GM21723 (cell line): ENCODE measurements around the gene HNRNPM.

Source experiments
- ATAC-seq: cut with Tn5 transposase; IDR thresholded peaks from one replicate; pipeline ENCODE4 v1.9.1; 2021; ENCODE audit warnings: mild to moderate bottlenecking, moderate library complexity; ENCODE audit not compliant: unreplicated experiment

HNRNPM gene

DNA sequence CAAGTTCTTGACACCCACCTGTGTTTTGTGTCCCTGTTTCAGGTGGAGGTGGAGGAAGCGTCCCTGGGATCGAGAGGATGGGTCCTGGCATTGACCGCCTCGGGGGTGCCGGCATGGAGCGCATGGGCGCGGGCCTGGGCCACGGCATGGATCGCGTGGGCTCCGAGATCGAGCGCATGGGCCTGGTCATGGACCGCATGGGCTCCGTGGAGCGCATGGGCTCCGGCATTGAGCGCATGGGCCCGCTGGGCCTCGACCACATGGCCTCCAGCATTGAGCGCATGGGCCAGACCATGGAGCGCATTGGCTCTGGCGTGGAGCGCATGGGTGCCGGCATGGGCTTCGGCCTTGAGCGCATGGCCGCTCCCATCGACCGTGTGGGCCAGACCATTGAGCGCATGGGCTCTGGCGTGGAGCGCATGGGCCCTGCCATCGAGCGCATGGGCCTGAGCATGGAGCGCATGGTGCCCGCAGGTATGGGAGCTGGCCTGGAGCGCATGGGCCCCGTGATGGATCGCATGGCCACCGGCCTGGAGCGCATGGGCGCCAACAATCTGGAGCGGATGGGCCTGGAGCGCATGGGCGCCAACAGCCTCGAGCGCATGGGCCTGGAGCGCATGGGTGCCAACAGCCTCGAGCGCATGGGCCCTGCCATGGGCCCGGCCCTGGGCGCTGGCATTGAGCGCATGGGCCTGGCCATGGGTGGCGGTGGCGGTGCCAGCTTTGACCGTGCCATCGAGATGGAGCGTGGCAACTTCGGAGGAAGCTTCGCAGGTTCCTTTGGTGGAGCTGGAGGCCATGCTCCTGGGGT lies 41.0 kb downstream of the HNRNPM start:
- no peak for ATAC-seq

DNA sequence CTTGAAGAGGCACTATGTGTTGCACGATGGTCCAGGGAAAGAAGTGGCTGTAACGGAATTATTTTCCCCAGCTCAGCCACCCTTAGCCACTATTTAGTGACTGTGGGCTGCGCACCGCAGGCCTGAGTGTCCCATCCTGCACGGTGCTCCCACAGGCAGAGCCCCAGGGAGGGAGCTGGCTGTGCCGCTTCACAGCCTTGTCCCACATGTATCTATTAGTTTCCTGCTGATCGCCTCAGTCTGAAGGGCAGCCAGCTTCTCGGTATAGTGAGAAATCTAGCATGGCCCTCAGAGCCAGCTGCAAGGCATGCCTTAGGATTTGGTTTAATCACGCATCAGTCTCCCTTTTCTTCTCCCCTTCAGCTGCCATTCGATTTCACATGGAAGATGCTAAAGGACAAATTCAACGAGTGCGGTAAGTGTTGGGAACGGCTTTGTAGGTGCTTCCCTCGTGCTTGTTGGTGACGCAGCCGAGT lies 41.9 kb downstream of the HNRNPM start:
- no peak for ATAC-seq

DNA sequence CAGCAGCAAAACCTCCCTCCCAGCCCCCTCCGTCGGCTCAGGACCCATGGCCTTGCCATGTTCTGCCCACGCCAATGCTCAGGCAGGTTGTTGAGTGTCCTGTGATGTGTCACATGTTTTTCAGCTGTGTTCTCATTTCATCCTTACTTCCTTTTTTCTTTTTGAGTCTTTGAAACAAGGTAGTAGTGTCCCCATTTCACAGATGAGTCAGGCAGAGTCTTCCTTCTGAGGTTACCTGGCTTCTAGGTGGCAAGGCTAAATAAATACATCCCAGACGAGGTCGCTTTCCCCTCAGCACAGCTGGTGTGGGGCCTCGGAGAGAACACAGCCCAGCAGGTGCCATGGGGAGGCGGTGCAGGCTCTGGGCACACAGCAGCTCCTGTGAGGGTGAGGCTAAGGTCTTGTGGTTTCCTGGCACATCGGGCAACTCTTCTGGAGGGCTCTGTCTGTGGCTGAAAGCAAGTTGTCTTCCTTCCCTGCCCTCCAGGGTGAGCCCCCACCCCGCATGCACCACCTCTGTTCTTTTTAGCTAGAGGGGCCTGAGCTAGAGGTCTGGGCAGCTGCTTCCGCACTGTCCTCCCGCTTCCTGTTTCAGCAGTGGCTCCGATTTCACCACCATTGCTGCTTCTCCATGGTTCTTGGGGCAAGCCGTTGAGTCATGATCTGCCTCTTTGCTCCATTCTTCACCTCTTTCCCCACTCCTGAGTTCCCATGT lies 42.5 kb downstream of the HNRNPM start:
- peak; percentile 56 for ATAC-seq

DNA sequence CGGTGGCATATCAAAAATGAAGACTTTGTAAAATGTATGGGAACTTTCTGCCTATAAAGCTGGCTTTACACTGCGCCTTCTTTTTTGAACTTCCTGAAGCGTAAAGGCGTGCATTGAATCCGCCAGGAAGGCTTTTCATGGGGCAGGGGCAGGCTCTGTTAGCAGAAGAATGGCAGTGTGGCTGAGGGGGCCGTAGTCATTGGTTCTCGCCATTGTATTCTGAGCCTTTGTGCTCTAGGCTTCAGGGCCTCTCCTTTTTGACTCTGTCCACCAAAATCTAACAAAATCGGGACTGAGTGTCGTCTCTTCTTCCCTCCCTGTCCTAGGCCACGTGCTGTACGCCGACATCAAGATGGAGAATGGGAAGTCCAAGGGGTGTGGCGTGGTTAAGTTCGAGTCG lies 43.6 kb downstream of the HNRNPM start:
- no peak for ATAC-seq

DNA sequence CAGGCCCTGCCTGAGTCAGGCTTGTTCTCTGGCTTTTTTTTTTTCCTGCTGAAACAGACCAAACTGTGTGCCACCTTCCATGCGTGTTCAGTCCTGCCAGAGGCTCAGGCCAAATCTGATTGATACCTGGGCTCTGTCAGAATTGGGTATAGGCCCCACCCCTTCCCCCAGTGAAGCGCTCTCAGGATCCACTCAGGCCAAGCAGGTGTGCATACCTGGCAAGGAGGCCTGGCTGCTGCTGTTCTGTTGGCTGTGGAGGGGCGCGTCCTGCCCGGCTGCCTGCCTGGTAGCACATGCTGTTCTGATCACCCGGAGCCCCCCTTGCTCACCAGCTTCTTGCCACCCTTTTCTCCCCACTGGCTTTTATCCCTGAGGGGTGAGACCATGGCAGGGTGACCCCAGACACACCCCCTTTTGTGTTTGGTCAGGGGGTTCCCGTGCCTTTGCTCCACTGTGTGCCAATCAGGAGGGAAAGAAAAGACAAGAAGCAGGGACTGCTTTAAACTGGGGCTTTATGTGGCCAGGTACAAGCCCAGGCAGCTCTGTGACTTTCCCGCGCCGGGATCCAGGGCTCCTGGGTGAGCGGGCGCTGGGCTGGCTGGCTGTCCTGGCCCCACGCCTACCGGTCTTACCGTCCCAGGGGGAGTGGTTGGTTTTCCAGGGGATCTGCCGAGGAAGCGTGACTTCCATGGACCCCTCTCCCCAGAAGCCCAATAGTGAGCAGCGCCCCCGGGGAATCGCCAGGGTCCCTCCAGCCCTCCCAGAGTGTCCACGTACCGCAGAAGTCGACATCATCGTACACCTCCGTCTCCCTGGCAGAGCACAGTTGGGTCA lies 45.0 kb downstream of the HNRNPM start:
- ATAC-seq: no peak

DNA sequence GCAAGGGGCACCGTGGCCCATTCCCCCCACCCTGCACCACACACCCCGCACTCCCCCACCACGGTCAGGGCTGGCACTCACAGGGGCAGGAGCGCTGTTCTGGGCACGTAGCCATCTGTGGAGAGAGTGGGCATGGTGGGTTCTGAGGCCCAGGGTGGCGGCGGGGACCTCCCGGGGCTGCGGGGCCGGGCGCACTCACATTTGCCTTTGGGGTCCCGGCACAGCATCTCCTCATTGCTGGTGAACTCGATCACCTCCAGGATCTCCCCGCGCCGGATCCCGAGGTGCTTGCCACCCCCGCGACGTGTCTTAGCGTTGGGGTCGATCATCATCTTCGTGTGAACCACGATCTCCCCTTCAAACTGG lies 45.6 kb downstream of the HNRNPM start:
- ATAC-seq: no peak

DNA sequence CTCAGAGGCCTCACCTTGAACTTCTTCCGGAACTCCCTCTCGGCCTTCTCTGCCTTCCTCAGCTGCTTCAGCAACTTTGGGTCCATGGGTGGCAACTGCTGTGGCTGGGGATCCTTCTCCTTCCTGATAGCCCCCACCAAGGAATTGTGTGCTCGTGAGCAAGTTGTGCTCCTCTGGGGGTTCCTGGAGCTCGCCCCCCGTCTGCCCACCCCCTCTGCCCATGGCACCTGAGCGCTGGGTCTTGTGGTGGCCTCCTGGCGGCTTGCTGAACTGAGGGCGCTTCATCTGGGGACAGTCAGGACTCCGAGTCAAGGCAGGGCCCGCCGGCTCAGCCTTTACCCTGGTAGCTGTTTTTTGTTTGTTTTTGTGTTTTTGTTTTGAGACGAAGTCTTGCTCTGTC lies 46.1 kb downstream of the HNRNPM start:
- no peak for ATAC-seq

DNA sequence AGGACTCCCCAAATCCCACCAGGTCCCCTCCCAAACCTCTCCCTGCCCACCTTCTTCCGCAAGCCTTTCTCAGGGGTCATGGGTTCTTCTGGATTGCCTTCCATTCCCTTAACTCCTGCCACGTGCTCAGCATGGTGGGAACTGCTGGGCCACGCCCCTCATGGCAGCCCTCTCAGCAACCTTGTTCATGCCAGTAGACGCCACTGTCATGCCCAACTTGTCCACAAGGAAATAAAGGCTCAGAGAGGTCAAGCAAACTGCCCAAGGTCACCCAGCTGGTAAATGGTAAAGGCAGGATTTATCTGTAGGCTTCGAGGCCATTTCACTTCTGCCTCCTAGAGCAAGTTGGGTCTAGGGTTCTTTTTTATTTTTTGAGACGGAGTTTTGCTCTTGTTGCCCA lies 46.8 kb downstream of the HNRNPM start:
- ATAC-seq: no peak

DNA sequence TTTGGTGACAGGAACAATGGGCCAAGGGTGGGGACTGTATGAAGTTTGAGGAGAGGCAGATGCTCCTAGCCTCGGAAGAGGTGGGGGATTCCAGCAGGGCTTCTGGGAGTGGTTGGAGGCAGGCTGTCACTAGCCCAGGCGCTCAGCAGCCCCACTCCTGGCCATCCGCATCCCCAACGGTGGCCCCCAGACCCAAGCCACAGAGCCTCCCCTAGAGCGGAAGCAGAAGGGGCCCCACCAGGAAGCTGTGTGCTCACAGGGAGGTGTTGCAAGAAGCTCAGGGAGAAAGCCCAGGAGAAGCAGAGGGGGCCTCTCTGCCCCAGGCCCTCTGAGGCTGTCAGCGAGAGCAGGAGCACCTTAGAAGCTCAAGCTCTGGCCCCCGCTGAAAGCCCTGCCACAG lies 49.4 kb downstream of the HNRNPM start:
- no peak for ATAC-seq

DNA sequence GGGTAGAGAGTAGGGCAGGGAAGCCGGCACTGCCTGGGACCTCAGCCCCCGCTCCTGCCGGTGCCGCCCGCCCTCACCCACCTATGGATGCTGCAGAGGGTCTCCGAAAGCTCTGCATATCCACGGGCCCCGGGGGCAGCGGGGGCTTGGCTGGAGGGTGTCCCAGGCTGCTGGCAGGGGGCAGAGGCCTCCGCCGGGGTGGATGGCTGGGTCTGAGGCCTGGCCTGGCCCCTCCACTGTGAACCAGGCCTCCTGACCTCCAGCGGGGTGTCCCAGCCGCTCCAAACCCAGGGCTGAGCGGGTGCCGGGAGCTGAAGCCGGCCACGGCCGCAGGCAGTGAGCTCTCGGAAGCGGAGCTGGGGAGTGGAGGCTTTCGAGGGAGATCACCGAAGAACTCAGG lies 53.5 kb downstream of the HNRNPM start:
- ATAC-seq: no peak

DNA sequence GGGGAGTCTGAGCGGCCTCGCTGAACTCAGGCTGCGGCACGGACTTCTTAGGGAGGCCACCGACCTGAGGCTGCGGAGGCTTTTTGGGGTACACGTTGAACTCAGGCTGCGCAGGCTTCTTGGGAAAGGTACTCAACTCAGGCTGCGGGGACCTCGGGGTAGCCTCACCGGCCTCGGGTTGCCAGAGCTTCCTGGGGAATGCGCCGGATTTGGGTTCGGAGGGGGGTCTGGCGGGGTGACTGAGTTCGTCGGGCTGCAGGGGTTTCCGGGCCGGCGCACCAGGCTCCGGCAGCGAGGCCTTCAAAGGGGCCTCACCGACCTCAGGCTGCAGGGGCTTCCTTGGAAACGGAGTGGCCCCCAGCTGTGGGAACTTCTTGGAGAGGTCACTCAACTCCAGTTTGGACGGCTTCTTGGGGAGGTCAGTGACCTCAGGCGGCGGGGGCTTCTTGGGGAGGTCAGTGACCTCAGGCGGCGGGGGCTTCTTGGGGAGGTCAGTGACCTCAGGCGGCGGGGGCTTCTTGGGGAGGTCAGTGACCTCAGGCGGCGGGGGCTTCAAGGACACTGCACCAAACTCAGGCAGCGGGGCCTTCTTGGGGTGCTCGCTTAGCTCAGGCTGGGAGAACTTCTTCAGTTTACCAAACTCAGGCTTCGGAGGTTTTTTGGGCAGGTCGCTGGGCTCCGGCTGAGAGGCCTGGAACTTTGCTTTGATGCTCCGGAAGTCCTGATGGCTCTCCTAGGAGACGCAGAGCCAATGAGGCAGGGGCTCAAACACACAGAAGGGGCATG lies 54.5 kb downstream of the HNRNPM start:
- ATAC-seq: no peak

DNA sequence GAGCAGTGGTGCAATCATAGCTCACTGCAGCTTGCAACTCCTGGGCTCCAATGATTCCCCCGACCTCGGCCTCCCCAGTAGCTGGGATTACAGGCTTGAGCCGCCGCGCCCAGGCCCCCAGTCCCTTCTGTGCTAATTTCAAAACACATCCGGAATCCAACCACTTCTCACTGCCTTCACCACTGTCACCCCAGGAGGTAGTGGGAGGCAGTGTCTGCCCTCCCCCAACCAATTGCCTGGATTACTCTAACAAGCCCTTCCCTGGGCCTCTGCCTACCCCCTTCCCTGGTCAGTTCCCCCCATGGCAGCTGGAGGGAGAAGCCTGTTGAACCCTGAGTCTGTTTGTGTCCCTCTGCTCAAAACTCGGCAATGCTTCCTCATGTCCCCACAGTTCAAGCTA lies 55.4 kb downstream of the HNRNPM start:
- ATAC-seq: no peak

DNA sequence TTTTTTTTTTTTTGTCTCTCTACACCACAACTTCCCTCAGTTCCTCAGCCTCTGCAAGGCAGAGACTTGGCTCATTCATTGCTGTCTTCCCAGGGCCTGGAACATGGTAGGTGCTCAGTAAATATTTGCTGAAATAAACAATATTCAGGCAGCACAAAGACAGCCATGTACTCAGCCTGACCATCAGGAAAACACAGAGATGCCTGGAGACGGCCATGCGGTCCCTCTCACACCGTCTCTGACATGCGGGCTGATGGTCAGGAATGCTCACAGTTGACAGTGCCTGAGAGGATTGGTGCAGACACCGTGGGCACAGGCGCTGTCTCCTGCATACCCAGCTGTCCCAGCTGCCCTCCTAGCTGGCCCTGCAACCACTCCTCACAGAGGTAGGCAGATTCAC lies 56.7 kb downstream of the HNRNPM start:
- no peak for ATAC-seq

DNA sequence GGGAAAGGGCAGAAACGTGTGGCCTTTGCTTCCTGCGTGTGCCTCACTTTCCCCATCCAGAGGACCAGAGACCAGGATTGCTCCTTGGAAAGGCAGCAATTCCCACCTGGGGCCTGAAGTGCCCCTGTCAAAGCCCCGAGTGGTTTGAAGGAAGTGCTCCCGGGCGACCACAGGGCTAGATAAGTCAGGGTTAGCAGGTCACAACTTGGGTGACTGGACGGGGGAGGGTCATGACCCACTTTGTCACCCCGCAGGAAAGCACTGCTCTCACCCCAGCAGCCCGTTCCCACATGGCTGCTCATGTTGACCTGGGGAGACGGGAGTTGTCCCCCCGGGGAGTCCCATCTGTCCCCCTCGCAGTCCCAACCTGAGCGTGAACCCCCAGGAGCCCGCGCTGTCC lies 57.2 kb downstream of the HNRNPM start:
- no peak for ATAC-seq

DNA sequence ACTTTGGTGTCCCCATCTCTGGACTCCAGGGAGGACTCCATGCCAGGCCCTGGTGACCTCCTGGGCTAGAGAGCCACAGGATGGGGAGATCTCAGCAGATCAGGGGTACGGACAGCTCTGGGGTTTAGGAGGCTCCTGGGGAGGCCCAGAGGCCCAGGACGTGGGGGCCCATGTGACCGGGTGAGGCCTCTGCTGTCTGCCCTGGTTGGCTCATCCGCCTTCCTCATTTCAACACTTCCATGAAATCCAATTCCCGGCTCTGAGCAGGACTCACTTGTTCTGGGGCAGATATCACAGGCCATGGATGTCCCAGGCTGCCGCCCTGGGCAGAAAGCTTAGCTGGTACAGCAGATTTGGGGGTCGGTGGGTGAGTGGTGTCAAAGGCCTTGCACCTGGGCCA lies 58.7 kb downstream of the HNRNPM start:
- ATAC-seq: no peak

DNA sequence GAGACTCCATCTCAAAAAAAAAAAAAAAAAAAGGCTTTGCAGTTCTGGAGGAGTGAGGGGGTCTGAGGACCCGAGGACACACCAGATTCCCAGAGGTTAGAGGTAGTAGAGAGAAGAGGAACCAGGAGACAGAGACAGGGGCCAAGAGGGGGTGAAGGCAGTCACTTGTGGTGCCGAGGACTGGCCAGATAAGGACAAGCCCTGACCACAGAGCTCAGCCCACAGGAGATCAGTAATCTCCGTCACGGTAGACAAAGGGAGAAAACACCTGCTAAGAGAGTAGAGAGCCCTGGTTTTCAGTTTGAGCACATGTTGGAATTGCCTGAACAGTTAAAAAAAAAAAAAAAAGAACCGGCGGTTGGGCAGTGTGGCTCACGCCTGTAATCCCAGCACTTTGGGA lies 59.4 kb downstream of the HNRNPM start:
- ATAC-seq: no peak

DNA sequence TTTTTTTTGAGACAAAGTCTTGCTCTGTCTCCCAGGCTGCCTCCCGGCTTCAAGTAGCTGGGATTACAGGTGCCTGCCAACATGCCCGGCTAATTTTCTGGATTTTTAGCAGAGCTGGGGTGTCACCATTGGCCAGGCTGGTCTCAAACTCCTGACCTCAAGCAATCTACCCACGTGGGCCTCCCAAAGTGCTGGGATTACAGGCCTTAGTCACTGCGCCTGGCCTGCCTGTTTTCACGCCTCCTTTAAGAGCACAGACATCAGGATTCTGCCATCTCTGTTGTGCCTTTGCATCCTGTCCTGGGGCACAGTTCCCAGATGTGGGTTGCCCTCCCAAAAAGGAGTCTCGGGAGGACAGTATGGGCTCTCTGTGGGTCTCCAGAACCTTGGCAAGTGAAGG lies 60.1 kb downstream of the HNRNPM start:
- no peak for ATAC-seq

DNA sequence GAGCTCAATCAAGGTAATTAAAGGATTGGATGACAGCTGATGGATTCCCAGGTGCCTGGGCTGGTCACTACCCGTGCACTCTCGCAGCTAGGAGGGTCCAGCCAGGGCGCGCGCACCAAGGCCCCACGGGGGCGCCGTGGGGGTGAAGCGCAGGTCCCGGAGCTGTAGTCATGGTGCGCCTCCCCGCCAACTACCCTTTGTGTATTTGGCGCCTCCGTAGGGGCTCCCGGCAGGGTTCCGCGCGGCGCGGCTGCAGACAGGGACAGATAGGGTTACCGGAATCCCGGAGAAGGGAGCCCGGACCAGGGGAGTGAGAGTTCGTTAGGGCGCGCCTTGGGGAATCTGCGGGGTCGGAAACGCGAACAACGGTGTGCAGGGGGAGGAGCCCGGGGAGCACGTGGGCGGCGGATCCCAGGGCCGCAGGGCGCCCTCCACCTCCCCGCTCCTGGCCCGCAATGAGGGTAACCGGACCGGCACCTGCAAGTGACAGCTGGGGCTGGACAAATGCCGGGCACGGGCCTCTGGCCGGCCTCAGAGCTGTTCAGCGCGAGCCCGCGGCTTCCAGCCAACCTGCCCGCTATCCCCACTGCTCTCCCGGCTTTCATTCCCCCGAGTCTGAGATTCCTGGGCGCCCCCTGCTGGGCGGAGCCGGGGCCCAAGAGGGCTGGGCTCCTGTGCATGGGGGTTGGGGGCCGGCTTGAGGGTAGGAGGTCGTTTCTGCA lies 61.1 kb downstream of the HNRNPM start:
- ATAC-seq: peak; percentile 57

DNA sequence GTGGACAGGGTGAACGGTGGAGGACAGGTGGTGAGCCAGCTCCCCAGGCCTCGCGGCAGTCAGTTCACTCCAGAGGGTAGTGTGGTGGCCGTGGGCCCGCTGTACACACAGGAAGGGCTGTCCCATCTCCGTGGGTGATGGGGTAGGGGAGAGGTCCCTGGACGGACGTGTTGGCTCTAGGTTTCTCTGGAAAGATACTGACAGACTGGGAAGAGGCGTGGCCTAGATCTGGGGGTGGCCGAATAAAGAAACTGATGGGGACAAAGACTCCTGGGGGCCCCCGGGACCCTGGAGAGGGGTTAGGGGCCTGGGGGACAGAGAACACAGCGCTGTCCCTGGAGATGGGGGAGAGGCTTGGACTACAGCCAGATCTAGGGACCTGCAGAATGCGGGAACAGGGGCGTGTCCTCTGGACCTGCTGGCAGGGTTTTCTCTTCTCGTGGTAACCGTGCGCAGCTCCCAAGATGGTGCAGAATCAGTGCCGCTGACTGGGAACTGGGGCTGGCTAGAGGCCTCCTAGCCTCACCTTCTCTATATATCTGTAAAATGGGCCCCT lies 61.7 kb downstream of the HNRNPM start:
- no peak for ATAC-seq

DNA sequence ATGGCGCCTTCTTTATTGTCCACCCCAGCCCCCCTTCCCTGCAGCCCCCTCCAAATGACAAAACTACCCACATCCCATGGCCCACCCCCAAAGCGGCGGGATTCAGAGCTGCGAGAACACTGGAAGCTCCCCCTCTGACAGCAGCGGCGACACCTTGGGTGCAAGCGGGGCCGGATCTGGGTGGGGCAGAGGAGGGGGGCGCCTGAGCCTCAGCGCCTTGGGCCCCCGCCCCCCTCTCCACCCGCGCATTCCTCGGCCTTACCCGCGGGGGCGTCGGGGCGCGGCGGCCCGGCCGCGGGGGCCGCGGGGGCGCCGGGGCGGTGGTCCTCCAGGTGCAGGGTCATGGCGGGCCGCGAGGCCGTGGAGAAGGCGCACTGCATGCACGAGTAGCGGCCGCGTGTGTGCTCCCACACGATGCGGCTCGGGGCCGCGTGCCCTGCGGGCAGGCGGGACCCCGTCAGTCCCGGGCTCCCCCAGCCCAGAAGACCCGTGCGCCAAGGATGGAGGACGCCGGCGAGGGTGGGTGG lies 65.9 kb downstream of the HNRNPM start:
- no peak for ATAC-seq
